GM12874 (cell line): ENCODE measurements around the gene FGF5.

ENCODE experiments used
- TF ChIP-seq, protein P1 (sequence below): IDR thresholded peaks from 2 replicates; pipeline ENCODE4 v1.5.1; 2011; ENCODE audit warnings: low read depth, mild to moderate bottlenecking, control low read depth, low read length, moderate library complexity; ENCODE audit not compliant: insufficient read depth

FGF5 gene

DNA sequence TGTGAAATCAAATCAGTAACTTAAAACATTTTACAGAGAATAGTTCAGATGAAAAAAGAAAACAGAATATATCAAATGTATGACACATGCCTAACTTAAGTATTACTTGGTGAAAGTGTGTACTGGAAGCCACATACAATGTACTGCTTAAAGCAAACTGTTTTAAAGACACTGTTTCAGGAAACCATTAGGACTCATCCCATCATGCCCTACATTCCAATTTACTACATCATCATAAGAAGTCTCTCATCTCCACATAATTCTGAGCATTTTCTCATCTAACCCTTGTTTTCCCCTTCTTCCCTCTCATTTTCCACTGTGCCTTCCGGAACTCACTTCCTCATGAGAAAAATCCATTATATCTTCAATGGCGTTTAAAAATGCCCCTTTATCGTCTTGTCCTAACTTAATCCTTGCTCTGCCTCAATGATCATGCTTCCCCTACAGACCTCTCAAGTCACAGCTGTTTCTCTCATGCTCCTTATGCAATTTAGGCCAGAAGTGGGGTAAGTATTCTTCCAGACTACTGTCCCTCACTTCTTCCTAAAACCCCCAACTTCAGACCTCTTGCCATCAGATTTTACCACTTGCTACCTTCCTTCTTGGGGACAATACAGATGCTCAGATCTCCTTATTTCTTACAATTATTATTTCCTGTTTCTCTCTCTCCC, 26.8 kb upstream of the FGF5 start:
- TF ChIP-seq, protein P1, sequence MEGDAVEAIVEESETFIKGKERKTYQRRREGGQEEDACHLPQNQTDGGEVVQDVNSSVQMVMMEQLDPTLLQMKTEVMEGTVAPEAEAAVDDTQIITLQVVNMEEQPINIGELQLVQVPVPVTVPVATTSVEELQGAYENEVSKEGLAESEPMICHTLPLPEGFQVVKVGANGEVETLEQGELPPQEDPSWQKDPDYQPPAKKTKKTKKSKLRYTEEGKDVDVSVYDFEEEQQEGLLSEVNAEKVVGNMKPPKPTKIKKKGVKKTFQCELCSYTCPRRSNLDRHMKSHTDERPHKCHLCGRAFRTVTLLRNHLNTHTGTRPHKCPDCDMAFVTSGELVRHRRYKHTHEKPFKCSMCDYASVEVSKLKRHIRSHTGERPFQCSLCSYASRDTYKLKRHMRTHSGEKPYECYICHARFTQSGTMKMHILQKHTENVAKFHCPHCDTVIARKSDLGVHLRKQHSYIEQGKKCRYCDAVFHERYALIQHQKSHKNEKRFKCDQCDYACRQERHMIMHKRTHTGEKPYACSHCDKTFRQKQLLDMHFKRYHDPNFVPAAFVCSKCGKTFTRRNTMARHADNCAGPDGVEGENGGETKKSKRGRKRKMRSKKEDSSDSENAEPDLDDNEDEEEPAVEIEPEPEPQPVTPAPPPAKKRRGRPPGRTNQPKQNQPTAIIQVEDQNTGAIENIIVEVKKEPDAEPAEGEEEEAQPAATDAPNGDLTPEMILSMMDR = no peak

DNA sequence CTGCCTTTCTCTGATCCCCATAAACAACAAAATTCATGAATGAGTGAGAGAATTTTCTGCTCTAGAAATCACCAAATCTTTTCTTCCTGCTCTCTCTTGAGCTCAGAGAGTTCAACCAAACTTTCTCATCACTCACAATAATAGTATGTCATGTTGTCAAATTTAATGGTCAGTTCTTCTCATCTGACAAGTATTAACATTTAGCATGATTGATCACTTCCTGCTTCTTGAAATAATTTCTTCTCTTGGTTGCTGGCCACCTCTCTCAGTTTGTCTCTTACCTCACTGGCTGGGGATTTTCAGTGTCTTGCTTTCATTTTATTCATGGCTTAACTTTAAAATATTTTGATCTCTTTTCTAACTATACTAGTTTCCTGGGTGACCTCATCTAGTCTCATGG, 25.5 kb upstream of the FGF5 start:
- TF ChIP-seq, protein P1 = no peak

DNA sequence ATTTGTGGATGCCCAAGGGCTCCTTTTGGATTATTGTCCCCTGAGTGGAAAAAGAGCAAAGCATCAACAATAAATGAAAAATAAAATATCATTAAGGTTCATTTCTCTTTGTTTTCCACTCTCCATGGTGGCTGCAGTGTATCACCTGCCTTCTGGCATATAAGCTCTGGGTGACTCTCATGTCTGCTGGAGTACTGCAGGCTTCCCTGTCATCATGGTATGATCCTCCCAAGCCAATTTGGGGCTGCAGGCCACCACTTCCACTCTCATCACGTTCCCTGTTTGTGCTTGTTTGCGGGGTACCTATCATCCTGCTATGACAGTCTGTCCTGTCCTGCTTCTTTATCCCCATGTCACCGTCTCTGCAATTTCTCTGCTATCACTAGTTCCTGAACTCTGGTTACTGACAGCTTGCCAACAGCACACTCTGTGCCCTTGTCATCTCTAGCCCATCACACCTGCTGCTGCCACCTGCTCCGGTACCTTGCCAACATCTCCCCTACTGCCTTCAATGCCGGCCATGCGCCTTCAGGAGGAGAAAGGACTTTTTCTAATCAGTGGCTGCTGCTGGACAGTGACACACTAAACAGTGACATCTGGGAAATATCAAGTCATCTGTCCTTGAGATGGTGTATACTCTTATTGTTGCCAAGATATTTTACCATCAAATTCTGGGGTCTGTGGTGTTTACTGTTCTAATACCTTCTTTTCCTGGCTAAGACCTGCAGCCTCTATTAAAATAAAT, 23.0 kb upstream of the FGF5 start:
- TF ChIP-seq, protein P1 = no peak

DNA sequence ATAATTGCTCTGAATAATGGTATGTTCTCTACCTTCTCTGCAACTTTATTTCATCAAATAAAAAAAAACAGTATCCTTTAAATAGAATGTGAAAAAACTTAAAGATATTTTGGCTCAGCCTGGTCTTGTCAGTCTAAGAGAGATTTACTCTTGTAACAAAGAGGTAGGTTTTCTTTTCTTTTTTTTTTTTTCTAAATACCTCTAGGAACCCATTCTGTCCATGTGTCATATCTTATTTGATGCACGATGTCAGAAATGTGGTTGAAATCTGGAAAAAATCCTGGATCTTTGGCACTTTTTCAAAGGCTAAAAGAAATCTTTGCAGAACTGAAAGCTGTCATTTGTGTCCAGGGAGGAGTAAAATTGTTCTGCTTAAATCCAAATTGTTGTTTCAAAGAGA, 17.3 kb upstream of the FGF5 start:
- TF ChIP-seq, protein P1 = no peak

DNA sequence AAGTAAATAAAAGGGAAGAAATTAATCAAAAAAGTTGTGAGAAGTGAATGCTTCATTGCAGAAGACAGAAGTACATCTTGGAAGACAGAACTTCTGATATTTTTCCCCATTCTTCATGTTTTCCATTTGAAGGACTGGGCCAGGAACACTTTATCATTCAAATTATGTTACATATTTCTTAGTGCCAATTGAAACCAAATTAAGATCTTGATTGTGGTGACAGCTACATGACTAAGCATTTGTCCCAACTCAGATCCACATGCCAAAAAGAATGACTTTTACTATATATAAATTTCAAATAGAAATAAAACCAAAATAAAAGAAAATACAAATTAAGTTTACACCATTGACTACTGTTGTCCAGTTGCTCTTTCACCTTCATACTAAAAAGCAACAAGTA, 14.0 kb upstream of the FGF5 start:
- TF ChIP-seq, protein P1 = no peak

DNA sequence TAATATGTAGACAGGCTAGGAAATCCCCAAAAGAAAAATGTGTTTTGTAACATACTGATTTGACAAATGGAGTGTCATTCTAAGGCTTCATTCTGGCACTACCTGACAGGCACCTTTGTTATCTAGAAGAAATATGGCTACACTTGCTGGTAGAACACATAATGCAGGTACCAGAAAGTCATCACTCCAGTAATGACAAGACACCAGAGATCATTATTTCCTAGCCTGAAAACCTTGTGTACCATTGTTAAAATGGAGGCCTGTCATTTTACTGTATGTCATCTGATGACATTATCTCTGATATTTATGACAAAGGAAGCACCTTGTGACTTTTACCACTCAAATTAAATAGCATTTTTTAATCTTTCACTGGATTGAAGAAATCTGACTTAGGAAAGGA, 13.5 kb upstream of the FGF5 start:
- TF ChIP-seq, protein P1 = no peak

DNA sequence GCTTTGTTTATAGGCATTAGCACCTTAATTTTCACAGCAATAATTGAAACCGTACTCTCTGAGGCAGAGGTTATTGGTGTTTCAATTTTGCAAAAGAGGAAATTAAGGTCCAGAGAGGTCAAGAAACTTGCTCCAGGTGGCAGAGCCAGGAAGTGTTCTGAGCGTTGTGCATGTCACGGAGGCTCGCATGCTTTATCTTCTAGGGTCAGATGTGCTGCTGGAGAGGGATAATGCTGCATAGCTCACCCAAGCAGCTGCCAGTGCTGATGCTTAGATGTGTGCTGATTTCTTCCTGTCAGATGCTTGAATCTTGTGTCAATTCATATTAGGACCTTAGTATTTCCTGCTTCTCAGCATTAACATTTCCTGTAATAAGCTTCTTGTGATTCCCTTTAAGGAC, 13.0 kb upstream of the FGF5 start:
- TF ChIP-seq, protein P1 = no peak
